PC-9 (cell line): ENCODE results near the gene NLGN1. TPM values are rescaled to one million over a fixed set of nuclear protein-coding genes. Genes with fewer than 3 reads are reported as not detected.

Experiments used
- BruUV-seq: library from RNA; stranded (reverse); fragments of 400-500 nt; replicated peaks from 2 replicates; lab custom pipeline; 2021; lab: Mats Ljungman, UMichigan
- CTCF ChIA-PET: fragments of 300-600 bp; sonication (Branson Sonifier 250); formaldehyde crosslinking; loops from one replicate; lab custom pipeline; 2022; ENCODE audit warnings: antibody characterized with exemption; lab: Charles Lee
- POLR2A ChIA-PET: fragments of 300-600 bp; sonication (Branson Sonifier 250); formaldehyde crosslinking; loops from one replicate; lab custom pipeline; 2022; ENCODE audit warnings: antibody characterized with exemption; ENCODE audit not compliant: unreplicated experiment; lab: Charles Lee
- DNase-seq, 2 experiments: peaks; one replicate each; pipeline versions ENCODE4 v3.0.0 to v3.0.0-alpha.2; 2015 to 2022; ENCODE audit warnings: mixed read lengths in 1 of 2
- H2AFZ ChIP-seq: fragments of 200-600 bp; sonication (generic); 2 replicates; pipeline ENCODE4 v1.8.1; 2017; ENCODE audit warnings: antibody characterized with exemption
- H3F3A ChIP-seq: fragments of 200-600 bp; sonication (generic); 2 replicates; pipeline ENCODE4 v1.8.1; 2017; ENCODE audit warnings: antibody characterized with exemption, mild to moderate bottlenecking, low read depth; ENCODE audit not compliant: insufficient read depth
- H3K27ac ChIP-seq: fragments of 200-600 bp; sonication (generic); 2 replicates; pipeline ENCODE4 v1.6.1; 2016; ENCODE audit warnings: mixed run types
- H3K27me3 ChIP-seq: fragments of 200-600 bp; sonication (generic); 2 replicates; pipeline ENCODE4 v1.6.1; 2016; ENCODE audit warnings: low read depth, mixed run types; ENCODE audit not compliant: insufficient read depth
- H3K36me3 ChIP-seq: fragments of 200-600 bp; sonication (generic); 2 replicates; pipeline ENCODE4 v1.6.1; 2016; ENCODE audit warnings: low read depth, mixed run types
- H3K4me1 ChIP-seq: fragments of 200-600 bp; sonication (generic); replicated peaks from 2 replicates; pipeline ENCODE4 v1.6.1; 2016; ENCODE audit warnings: mixed run types; ENCODE audit not compliant: insufficient read depth
- H3K4me2 ChIP-seq: fragments of 200-600 bp; sonication (generic); 2 replicates; pipeline ENCODE4 v1.6.1; 2017; ENCODE audit warnings: mixed run types
- H3K4me3 ChIP-seq: fragments of 200-600 bp; sonication (generic); 2 replicates; pipeline ENCODE4 v1.6.1; 2016; ENCODE audit warnings: mixed run types
- H3K79me2 ChIP-seq: fragments of 200-600 bp; sonication (generic); 2 replicates; pipeline ENCODE4 v1.6.1; 2017; ENCODE audit warnings: low read depth, mixed run types
- H3K9me2 ChIP-seq: fragments of 200-600 bp; sonication (generic); 2 replicates; pipeline ENCODE4 v1.8.1; 2017; ENCODE audit warnings: mild to moderate bottlenecking; ENCODE audit not compliant: insufficient read depth
- H3K9me3 ChIP-seq: fragments of 200-600 bp; sonication (generic); 2 replicates; pipeline ENCODE4 v1.8.1; 2016; ENCODE audit warnings: low read depth; ENCODE audit not compliant: insufficient read depth
- H4K20me1 ChIP-seq: fragments of 200-600 bp; sonication (generic); 2 replicates; pipeline ENCODE4 v1.8.1; 2017; ENCODE audit not compliant: insufficient read depth
- EZH2 ChIP-seq: fragments of 200-600 bp; sonication (generic); IDR thresholded peaks from 2 replicates; pipeline ENCODE4 v1.8.0; 2017; ENCODE audit warnings: antibody characterized with exemption, low read depth
- intact Hi-C: fragments of 100-400 bp; cut with micrococcal nuclease; formaldehyde crosslinking; loops from one replicate; pipeline ENCODE4 v1.10.0; 2022; ENCODE audit not compliant: unreplicated experiment
- total RNA-seq: library from RNA; stranded (reverse); gene quantifications from 2 replicates; pipeline ENCODE4 v1.2.3, GENCODE V29; 2021
- TF ChIP-seq, protein P1 (sequence below): fragments of 200-600 bp; sonication (generic); conservative IDR thresholded peaks from 2 replicates; pipeline ENCODE4 v1.6.1; 2017; ENCODE audit warnings: mixed run types, antibody characterized with exemption, mild to moderate bottlenecking, moderate library complexity

Gene NLGN1
- total RNA-seq, 1 experiment from 2014 or later = 1.4 TPM

DNA sequence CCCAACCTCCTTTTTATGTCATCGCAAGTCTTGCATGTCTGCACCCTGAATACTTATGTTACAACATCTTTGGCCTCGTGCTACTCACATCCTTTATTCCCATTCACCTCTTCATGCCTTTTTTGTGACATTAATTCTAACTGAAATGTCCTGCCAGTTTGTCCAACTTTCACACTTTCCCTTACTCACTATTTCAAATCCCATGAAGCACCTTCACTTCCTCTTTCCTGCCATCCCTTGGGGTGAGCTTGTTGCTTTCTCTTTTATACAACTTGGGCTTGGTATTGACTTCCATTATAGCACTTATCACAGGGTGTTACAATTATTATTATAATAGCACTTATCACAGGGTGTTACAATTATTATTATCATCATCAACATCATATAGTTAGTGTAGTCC is 496.3 kb downstream of the NLGN1 start:
- Histone ChIP-seq H3K27me3 (no peaks in the 10 kb centered on the region), H4K20me1 (no peaks in the 10 kb centered on the region), H3F3A (no peaks in the 10 kb centered on the region), H3K79me2 (no peaks in the 10 kb centered on the region), H2AFZ (no peak overlapping the region), H3K27ac (no peak overlapping the region), H3K4me3 (no peak overlapping the region), H3K9me2 (no peaks in the 10 kb centered on the region), H3K9me3 (no peaks in the 10 kb centered on the region), H3K4me2 (no peak overlapping the region), H3K36me3 (no peaks in the 10 kb centered on the region), H3K4me1 (no peaks in the 10 kb centered on the region)
- intact Hi-C loops = no loop called here
- TF ChIP-seq EZH2 = no peak
- TF ChIP-seq, protein P1, sequence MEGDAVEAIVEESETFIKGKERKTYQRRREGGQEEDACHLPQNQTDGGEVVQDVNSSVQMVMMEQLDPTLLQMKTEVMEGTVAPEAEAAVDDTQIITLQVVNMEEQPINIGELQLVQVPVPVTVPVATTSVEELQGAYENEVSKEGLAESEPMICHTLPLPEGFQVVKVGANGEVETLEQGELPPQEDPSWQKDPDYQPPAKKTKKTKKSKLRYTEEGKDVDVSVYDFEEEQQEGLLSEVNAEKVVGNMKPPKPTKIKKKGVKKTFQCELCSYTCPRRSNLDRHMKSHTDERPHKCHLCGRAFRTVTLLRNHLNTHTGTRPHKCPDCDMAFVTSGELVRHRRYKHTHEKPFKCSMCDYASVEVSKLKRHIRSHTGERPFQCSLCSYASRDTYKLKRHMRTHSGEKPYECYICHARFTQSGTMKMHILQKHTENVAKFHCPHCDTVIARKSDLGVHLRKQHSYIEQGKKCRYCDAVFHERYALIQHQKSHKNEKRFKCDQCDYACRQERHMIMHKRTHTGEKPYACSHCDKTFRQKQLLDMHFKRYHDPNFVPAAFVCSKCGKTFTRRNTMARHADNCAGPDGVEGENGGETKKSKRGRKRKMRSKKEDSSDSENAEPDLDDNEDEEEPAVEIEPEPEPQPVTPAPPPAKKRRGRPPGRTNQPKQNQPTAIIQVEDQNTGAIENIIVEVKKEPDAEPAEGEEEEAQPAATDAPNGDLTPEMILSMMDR = no peak
- ChIA-PET POLR2A (no interaction called here), CTCF (no interaction called here)
- BruUV-seq = no TSS peak
- DNase-seq = no peak

DNA sequence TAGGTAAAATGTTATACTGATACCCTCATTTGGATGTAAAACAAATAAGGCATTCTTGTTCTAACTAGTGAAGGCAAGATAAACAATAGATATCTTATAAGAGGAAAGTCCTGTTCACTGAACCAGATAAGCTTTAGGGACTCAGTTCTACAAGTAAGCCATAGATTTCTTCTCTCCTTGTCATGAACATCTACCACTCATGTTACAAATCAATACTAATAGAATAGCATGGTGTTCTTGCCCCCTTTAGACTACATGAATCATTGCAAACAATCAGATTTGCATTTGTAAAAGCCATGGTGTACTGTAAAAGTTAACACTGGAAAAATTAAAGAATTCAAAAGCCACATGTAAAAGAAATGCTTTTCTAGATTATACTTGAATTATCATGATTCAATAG is 500.1 kb downstream of the NLGN1 start:
- no peaks in the 10 kb centered on the region for H3K9me2 ChIP-seq
- ChIA-PET POLR2A (no interaction called here), CTCF (no interaction called here)
- H3F3A ChIP-seq = no peaks in the 10 kb centered on the region
- no peak for DNase-seq
- no peak overlapping the region for H3K27ac ChIP-seq
- TF ChIP-seq, protein P1 = no peak
- no peak for TF ChIP-seq EZH2
- H3K4me3 ChIP-seq = no peak overlapping the region
- H3K36me3 ChIP-seq = no peaks in the 10 kb centered on the region
- no peak overlapping the region for H2AFZ ChIP-seq
- H3K4me1 ChIP-seq = no peaks in the 10 kb centered on the region
- intact Hi-C loops = no loop called here
- H3K79me2 ChIP-seq = no peaks in the 10 kb centered on the region
- H4K20me1 ChIP-seq = no peaks in the 10 kb centered on the region
- no peak overlapping the region for H3K4me2 ChIP-seq
- no peaks in the 10 kb centered on the region for H3K27me3 ChIP-seq
- BruUV-seq = no TSS peak
- no peaks in the 10 kb centered on the region for H3K9me3 ChIP-seq

DNA sequence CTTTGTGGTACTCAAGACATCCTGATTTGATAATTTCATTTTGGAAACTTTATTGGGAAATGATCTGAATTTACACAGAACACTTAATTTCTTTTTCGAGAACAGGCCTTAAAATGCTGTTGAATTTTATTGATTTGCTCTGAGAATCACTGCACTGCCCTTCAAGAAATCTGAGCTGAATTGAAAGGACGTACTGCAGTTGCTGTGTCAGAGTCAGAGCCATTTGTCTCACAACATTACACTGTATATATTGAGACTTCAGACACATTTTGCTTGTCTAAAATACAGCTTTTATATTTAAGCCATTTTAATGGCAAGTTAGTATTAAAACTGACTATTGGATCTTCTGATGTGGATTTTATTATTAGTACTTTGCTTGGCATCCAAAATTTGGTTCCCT is 504.1 kb downstream of the NLGN1 start:
- H3K4me2 ChIP-seq = no peak overlapping the region
- H3K4me1 ChIP-seq = no peaks in the 10 kb centered on the region
- no peaks in the 10 kb centered on the region for H3K9me2 ChIP-seq
- no peak overlapping the region for H3K4me3 ChIP-seq
- H3K27ac ChIP-seq = no peak overlapping the region
- ChIA-PET CTCF (no interaction called here), POLR2A (no interaction called here)
- no peak for DNase-seq
- no peaks in the 10 kb centered on the region for H3K36me3 ChIP-seq
- intact Hi-C loops = no loop called here
- H3F3A ChIP-seq = no peaks in the 10 kb centered on the region
- BruUV-seq = no TSS peak
- H3K9me3 ChIP-seq = no peaks in the 10 kb centered on the region
- TF ChIP-seq, protein P1 = no peak
- TF ChIP-seq EZH2 = no peak
- H4K20me1 ChIP-seq = no peaks in the 10 kb centered on the region
- H3K79me2 ChIP-seq = no peaks in the 10 kb centered on the region
- no peak overlapping the region for H2AFZ ChIP-seq
- H3K27me3 ChIP-seq = no peaks in the 10 kb centered on the region
